Ishikawa (cell line): ENCODE results near the gene KSR2.

Experiments used
- CEBPB ChIP-seq: IDR thresholded peaks from 2 replicates; pipeline ENCODE4 v1.6.1; 2012
- CREB1 ChIP-seq: IDR thresholded peaks from 2 replicates; pipeline ENCODE4 v1.6.1; 2012; ENCODE audit warnings: low read depth
- EGR1 ChIP-seq: IDR thresholded peaks from 2 replicates; pipeline ENCODE4 v1.6.1; 2012
- EP300 ChIP-seq: IDR thresholded peaks from 2 replicates; pipeline ENCODE4 v1.6.1; 2012; ENCODE audit warnings: borderline replicate concordance
- FOXM1 ChIP-seq: IDR thresholded peaks from 2 replicates; pipeline ENCODE4 v1.6.1; 2012; ENCODE audit warnings: low read depth, borderline replicate concordance
- RAD21 ChIP-seq: IDR thresholded peaks from 2 replicates; pipeline ENCODE4 v1.6.1; 2012; ENCODE audit warnings: low read depth
- TAF1 ChIP-seq: IDR thresholded peaks from 2 replicates; pipeline ENCODE4 v1.6.1; 2012; ENCODE audit warnings: low read depth, mild to moderate bottlenecking
- TCF12 ChIP-seq: IDR thresholded peaks from 2 replicates; pipeline ENCODE4 v1.6.1; 2012; ENCODE audit warnings: low read depth
- TEAD4 ChIP-seq: IDR thresholded peaks from 2 replicates; pipeline ENCODE4 v1.6.1; 2012
- YY1 ChIP-seq: IDR thresholded peaks from 2 replicates; pipeline ENCODE4 v1.6.1; 2012; ENCODE audit warnings: low read depth
- TF ChIP-seq, protein P1 (sequence below): IDR thresholded peaks from 2 replicates; pipeline ENCODE4 v1.6.1; 2012
- TF ChIP-seq, protein P2 (sequence below): IDR thresholded peaks from 2 replicates; pipeline ENCODE4 v1.6.1; 2012
- TF ChIP-seq, protein P3 (sequence below): IDR thresholded peaks from 2 replicates; pipeline ENCODE4 v1.6.1; 2012; ENCODE audit warnings: low read depth, mild to moderate bottlenecking

DNA sequence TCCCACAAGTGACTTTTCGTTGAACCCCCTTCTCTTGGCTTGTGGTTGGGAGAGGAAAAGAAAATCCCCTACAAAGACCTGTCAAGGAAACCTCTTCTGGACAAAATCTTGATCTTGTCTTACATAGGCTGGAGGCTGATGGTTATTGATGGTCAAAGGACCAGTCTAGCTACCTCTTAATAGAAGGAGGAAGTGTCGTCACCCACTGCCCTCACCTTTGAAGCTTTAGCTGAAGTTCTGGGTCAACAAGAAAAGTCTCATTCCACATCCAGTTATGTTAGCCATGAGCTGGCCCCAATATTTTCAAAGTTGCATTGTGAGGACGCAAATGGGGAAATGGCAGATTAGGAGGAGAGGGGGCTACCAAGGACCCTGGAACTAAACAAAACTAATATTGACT, 6.2 kb upstream of the KSR2 start:
- TF ChIP-seq, protein P1, sequence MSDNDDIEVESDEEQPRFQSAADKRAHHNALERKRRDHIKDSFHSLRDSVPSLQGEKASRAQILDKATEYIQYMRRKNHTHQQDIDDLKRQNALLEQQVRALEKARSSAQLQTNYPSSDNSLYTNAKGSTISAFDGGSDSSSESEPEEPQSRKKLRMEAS, result no peak
- TF ChIP-seq TAF1 (no peak), CEBPB (no peak), EP300 (no peak), RAD21 (no peak), TEAD4 (no peak), YY1 (no peak), TCF12 (no peak), EGR1 (no peak), CREB1 (no peak), FOXM1 (no peak)
- TF ChIP-seq, protein P2, sequence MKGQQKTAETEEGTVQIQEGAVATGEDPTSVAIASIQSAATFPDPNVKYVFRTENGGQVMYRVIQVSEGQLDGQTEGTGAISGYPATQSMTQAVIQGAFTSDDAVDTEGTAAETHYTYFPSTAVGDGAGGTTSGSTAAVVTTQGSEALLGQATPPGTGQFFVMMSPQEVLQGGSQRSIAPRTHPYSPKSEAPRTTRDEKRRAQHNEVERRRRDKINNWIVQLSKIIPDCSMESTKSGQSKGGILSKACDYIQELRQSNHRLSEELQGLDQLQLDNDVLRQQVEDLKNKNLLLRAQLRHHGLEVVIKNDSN, result no peak
- TF ChIP-seq, protein P3, sequence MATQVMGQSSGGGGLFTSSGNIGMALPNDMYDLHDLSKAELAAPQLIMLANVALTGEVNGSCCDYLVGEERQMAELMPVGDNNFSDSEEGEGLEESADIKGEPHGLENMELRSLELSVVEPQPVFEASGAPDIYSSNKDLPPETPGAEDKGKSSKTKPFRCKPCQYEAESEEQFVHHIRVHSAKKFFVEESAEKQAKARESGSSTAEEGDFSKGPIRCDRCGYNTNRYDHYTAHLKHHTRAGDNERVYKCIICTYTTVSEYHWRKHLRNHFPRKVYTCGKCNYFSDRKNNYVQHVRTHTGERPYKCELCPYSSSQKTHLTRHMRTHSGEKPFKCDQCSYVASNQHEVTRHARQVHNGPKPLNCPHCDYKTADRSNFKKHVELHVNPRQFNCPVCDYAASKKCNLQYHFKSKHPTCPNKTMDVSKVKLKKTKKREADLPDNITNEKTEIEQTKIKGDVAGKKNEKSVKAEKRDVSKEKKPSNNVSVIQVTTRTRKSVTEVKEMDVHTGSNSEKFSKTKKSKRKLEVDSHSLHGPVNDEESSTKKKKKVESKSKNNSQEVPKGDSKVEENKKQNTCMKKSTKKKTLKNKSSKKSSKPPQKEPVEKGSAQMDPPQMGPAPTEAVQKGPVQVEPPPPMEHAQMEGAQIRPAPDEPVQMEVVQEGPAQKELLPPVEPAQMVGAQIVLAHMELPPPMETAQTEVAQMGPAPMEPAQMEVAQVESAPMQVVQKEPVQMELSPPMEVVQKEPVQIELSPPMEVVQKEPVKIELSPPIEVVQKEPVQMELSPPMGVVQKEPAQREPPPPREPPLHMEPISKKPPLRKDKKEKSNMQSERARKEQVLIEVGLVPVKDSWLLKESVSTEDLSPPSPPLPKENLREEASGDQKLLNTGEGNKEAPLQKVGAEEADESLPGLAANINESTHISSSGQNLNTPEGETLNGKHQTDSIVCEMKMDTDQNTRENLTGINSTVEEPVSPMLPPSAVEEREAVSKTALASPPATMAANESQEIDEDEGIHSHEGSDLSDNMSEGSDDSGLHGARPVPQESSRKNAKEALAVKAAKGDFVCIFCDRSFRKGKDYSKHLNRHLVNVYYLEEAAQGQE, result no peak
